Keratinocyte (primary cell): ENCODE data around the gene GRIK4. TPM values are rescaled to one million over a fixed set of nuclear protein-coding genes. Genes with fewer than 3 reads are reported as not detected.

Experiments
- DNase-seq: peaks from one replicate; pipeline ENCODE4 v3.0.0-alpha.2; 2011; ENCODE audit warnings: low read depth, missing footprints, low spot score
- FAIRE-seq: peaks from 2 replicates; lab custom pipeline; 2011; peaks lifted over from hg19 to GRCh38; lab: Jason Lieb, UNC
- H2AFZ ChIP-seq: 2 replicates; pipeline ENCODE4 v1.6.0; 2012; ENCODE audit warnings: low read length, control low read depth, inconsistent platforms; ENCODE audit not compliant: control insufficient read depth
- H3K27ac ChIP-seq: 2 replicates; pipeline ENCODE4 v1.5.1; 2011; ENCODE audit warnings: low read length; ENCODE audit not compliant: control insufficient read depth, insufficient read depth
- H3K27me3 ChIP-seq: 3 replicates; pipeline ENCODE4 v1.6.0; 2011; ENCODE audit warnings: low read length; ENCODE audit not compliant: control insufficient read depth, insufficient read depth; ENCODE audit errors: extremely low read depth
- H3K36me3 ChIP-seq, 2 experiments: 2 replicates in 1 of 2; 3 replicates in 1 of 2; pipeline ENCODE4 v1.5.1; 2011; ENCODE audit warnings: low read length in 2 of 2, mild to moderate bottlenecking in 1 of 2; ENCODE audit not compliant: control insufficient read depth in 2 of 2, insufficient read depth in 2 of 2; ENCODE audit errors: extremely low read depth in 1 of 2
- H3K4me1 ChIP-seq: 3 replicates; pipeline ENCODE4 v1.5.1; 2011; ENCODE audit warnings: low read length; ENCODE audit not compliant: control insufficient read depth, insufficient read depth; ENCODE audit errors: extremely low read depth
- H3K4me2 ChIP-seq: 3 replicates; pipeline ENCODE4 v1.6.0; 2011; ENCODE audit warnings: low read depth, low read length; ENCODE audit not compliant: control insufficient read depth, insufficient read depth; ENCODE audit errors: extremely low read depth
- H3K4me3 ChIP-seq, 3 experiments: fragments of 200-600 bp in 1 of 3; sonication (generic) in 1 of 3; 2 replicates in 2 of 3; 3 replicates in 1 of 3; pipeline ENCODE4 v1.5.1; 2011 to 2016; ENCODE audit warnings: low read length in 3 of 3, mild to moderate bottlenecking in 3 of 3, control low read depth in 2 of 3, inconsistent platforms in 1 of 3, low read depth in 1 of 3, mixed read lengths in 1 of 3, mixed run types in 1 of 3, moderate library complexity in 1 of 3; ENCODE audit not compliant: control insufficient read depth in 2 of 3, insufficient read depth in 2 of 3; ENCODE audit errors: extremely low read depth in 1 of 3
- H3K79me2 ChIP-seq: 2 replicates; pipeline ENCODE4 v1.6.0; 2012; ENCODE audit warnings: low read length; ENCODE audit not compliant: control insufficient read depth, insufficient read depth
- H3K9ac ChIP-seq: 3 replicates; pipeline ENCODE4 v1.6.0; 2011; ENCODE audit warnings: low read length; ENCODE audit not compliant: control insufficient read depth, insufficient read depth; ENCODE audit errors: extremely low read depth
- H3K9me1 ChIP-seq: 3 replicates; pipeline ENCODE4 v1.6.0; 2011; ENCODE audit warnings: low read length; ENCODE audit not compliant: control insufficient read depth, insufficient read depth; ENCODE audit errors: extremely low read depth
- H3K9me3 ChIP-seq: 2 replicates; pipeline ENCODE4 v1.5.1; 2012; ENCODE audit warnings: low read depth, low read length; ENCODE audit not compliant: control insufficient read depth
- H4K20me1 ChIP-seq: 3 replicates; pipeline ENCODE4 v1.6.0; 2011; ENCODE audit warnings: low read length; ENCODE audit not compliant: control insufficient read depth, insufficient read depth; ENCODE audit errors: extremely low read depth
- CTCF ChIP-seq, 3 experiments: IDR thresholded peaks in 1 of 3; conservative IDR thresholded peaks in 1 of 3; optimal IDR thresholded peaks in 1 of 3; 2 replicates in 2 of 3; 3 replicates in 1 of 3; pipeline versions ENCODE3 to v1.5.1; 2011; ENCODE audit warnings: low read length in 3 of 3, mild to moderate bottlenecking in 3 of 3, moderate library complexity in 2 of 3, control low read depth in 1 of 3, inconsistent platforms in 1 of 3; ENCODE audit not compliant: insufficient read depth in 2 of 3; ENCODE audit errors: extremely low read depth in 1 of 3
- EZH2 ChIP-seq: IDR thresholded peaks from one replicate; pipeline ENCODE4 v1.6.1; 2012; ENCODE audit warnings: inconsistent platforms, mild to moderate bottlenecking, low read length, moderate library complexity
- dilution Hi-C: fragments of 300-500 bp; cut with MboI; formaldehyde crosslinking; loops from one replicate; pipeline ENCODE4 v1.7.0; 2020; ENCODE audit warnings: low sequenced_read_pairs; ENCODE audit not compliant: extremely low pct_ligation_motif_present
- polyA plus RNA-seq, 5 experiments: library from polyadenylated mRNA; depleted of rRNA in 3 of 5; stranded (reverse) in 3 of 5; stranded (forward) in 1 of 5; unstranded in 1 of 5; fragments of >200 nt; gene quantifications; 1 replicate in 1 of 5; 2 replicates in 3 of 5; 3 replicates in 1 of 5; pipeline versions ENCODE4 v1.2.1 to v1.2.3, GENCODE V29; 2011 to 2012; ENCODE audit warnings: missing spikeins in 2 of 5, low read depth in 1 of 5, low replicate concordance in 1 of 5

GRIK4 gene
- polyA plus RNA-seq, 1 donor (not counting 4 experiments of a cell fraction or from before 2014, with no cell fraction given) = not detected

GRCh38 chr11:120972621-120973020 lies 461.1 kb downstream of the GRIK4 start:
- Histone ChIP-seq H3K4me3 (no peak overlapping the region), H3K27ac (no peak overlapping the region), H3K79me2 (no peaks in the 10 kb centered on the region), H3K4me1 (no peaks in the 10 kb centered on the region), H3K9ac (no peak overlapping the region), H3K9me1 (no peaks in the 10 kb centered on the region), H3K9me3 (no peaks in the 10 kb centered on the region), H3K4me2 (no peak overlapping the region), H4K20me1 (no peaks in the 10 kb centered on the region), H3K36me3 (no peaks in the 10 kb centered on the region), H2AFZ (no peak overlapping the region), H3K27me3 (no peaks in the 10 kb centered on the region)
- FAIRE-seq (no peak), DNase-seq (no peak)
- no peak for TF ChIP-seq EZH2
- no peak for TF ChIP-seq CTCF (optimal IDR thresholded peaks at IDR 0.05 in 1 of 3, IDR thresholded peaks at IDR 0.05 in 1 of 3, conservative IDR thresholded peaks at IDR 0.05 in 1 of 3; ENCODE audit: extremely low read depth in 1 of 3, insufficient read depth in 2 of 3, low read length in 3 of 3)
- dilution Hi-C loops = no loop called here

GRCh38 chr11:120973501-120973900 lies 462.0 kb downstream of the GRIK4 start:
- Histone ChIP-seq H2AFZ (no peak overlapping the region), H3K36me3 (no peaks in the 10 kb centered on the region), H4K20me1 (no peaks in the 10 kb centered on the region), H3K27me3 (no peaks in the 10 kb centered on the region), H3K79me2 (no peaks in the 10 kb centered on the region), H3K27ac (no peak overlapping the region), H3K4me2 (no peak overlapping the region), H3K4me3 (no peak overlapping the region), H3K9ac (no peak overlapping the region), H3K9me3 (no peaks in the 10 kb centered on the region), H3K4me1 (no peaks in the 10 kb centered on the region), H3K9me1 (no peaks in the 10 kb centered on the region)
- FAIRE-seq (no peak), DNase-seq (no peak)
- dilution Hi-C loops = no loop called here
- TF ChIP-seq EZH2 (no peak), CTCF (optimal IDR thresholded peaks at IDR 0.05 in 1 of 3, IDR thresholded peaks at IDR 0.05 in 1 of 3, conservative IDR thresholded peaks at IDR 0.05 in 1 of 3; ENCODE audit: extremely low read depth in 1 of 3, insufficient read depth in 2 of 3, low read length in 3 of 3) (no peak)
